Activated naive CD8-positive, alpha-beta T cell treated with anti-CD3 and anti-CD28 coated beads, Interleukin-2, amount 10 ng/mL, durations not matched to agents 7 days and 5 days (primary cell): ENCODE measurements around the gene CDC14A. TPM values are rescaled to one million over a fixed set of nuclear protein-coding genes. Genes with fewer than 3 reads are reported as not detected.

ENCODE experiments used
- ATAC-seq: fragments of 150-1000 bp; cut with Tn5 transposase; one replicate; pipeline ENCODE4 v1.10.0; 2021; ENCODE audit warnings: low read depth, moderate library complexity
- POLR2A ChIA-PET: fragments of 350-600 bp; sonication (Branson Sonifier 250); formaldehyde crosslinking; loops from one replicate; lab custom pipeline; 2021; ENCODE audit warnings: antibody characterized with exemption; lab: Charles Lee
- DNase-seq: peaks from one replicate; pipeline ENCODE4 v3.0.0; 2021
- H3K27ac Mint-ChIP-seq: one replicate; pipeline ENCODE4 v1.8.0; 2022; ENCODE audit warnings: mild to moderate bottlenecking, mixed read lengths
- H3K27me3 Mint-ChIP-seq: one replicate; pipeline ENCODE4 v1.8.0; 2022; ENCODE audit warnings: mild to moderate bottlenecking, moderate library complexity, mixed read lengths
- H3K36me3 Mint-ChIP-seq: one replicate; pipeline ENCODE4 v1.8.0; 2021; ENCODE audit warnings: mild to moderate bottlenecking, mixed read lengths
- H3K4me1 Mint-ChIP-seq: one replicate; pipeline ENCODE4 v1.8.0; 2021; ENCODE audit warnings: mixed read lengths
- H3K4me3 Mint-ChIP-seq: one replicate; pipeline ENCODE4 v1.8.0; 2022; ENCODE audit warnings: mild to moderate bottlenecking, moderate library complexity, mixed read lengths
- H3K9me3 Mint-ChIP-seq: one replicate; pipeline ENCODE4 v1.8.0; 2021; ENCODE audit warnings: mixed read lengths
- total RNA-seq, 2 experiments: library from RNA; stranded (reverse); gene quantifications; one replicate each; pipeline ENCODE4 v1.2.3, GENCODE V29; 2021

The CDC14A gene
- total RNA-seq, 2 experiments from 2014 or later = 39.9 to 44.9 TPM

- Mint-ChIP-seq H3K4me1 (peaks cover 2% of the 10 kb centered on the region), H3K27ac (no peak overlapping the region), H3K9me3 (peaks cover 6% of the 10 kb centered on the region), H3K27me3 (peaks cover 22% of the 10 kb centered on the region), H3K36me3 (peaks cover 3% of the 10 kb centered on the region), H3K4me3 (no peak overlapping the region)
- no peak for DNase-seq
- ATAC-seq = no peak
- POLR2A ChIA-PET = no interaction called here
Observed at GRCh38 chr1:100565937-100566699, 213.8 kb downstream of the CDC14A start.

DNA sequence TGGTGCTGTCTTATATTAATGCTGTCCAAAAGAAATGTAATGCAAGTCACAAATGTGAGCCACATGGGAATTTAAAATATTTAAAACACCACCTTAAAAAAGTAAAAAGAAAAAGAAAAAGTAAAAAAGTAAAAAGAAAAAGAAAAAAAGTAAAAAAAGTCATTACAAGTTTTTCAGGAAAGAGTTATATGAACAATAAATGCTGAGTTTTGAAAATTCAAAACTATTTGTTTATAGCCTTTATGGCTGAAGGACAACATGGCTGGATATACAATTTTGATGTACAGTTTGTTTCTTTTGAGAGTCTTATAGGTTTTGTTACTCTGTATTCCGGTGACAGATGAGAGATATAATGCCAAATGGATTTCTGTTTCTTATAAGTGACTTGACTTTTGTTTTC is 214.8 kb downstream of the CDC14A start:
- ATAC-seq = no peak
- Mint-ChIP-seq H3K27me3 (peaks cover 17% of the 10 kb centered on the region), H3K36me3 (peaks cover 3% of the 10 kb centered on the region), H3K4me3 (no peak overlapping the region), H3K4me1 (peaks cover 2% of the 10 kb centered on the region), H3K27ac (no peak overlapping the region), H3K9me3 (peaks cover 6% of the 10 kb centered on the region)
- DNase-seq = no peak
- POLR2A ChIA-PET = no interaction called here

Other genes with a start within 250 kb of the CDC14A start
- gene SASS6, start 219.6 kb upstream of the CDC14A start, total RNA-seq = 10 to 100 TPM; 11.8 to 13.6 TPM
- gene TRMT13, start 219.3 kb upstream of the CDC14A start, total RNA-seq = 10 to 100 TPM; 29.8 to 32.8 TPM
- gene LRRC39, start 174.2 kb upstream of the CDC14A start, total RNA-seq = under 1 TPM; 0.94 to 0.96 TPM
- gene DBT, start 102.7 kb upstream of the CDC14A start, total RNA-seq = 10 to 100 TPM; 12.2 to 13.4 TPM
- 10 to 100 TPM; 47.7 to 48.1 TPM for gene RTCA, start 86.3 kb upstream of the CDC14A start, total RNA-seq
- not detected for gene GPR88, start 185.6 kb downstream of the CDC14A start, total RNA-seq